Bronchial epithelial cell (primary cell): ENCODE results near the gene SLC9A5. TPM values are rescaled to one million over a fixed set of nuclear protein-coding genes. Genes with fewer than 3 reads are reported as not detected.

Source experiments
- DNase-seq: peaks from one replicate; pipeline ENCODE4 v3.0.0-alpha.2; 2010; ENCODE audit warnings: low read depth
- FAIRE-seq: peaks from 2 replicates; lab custom pipeline; 2011; peaks lifted over from hg19 to GRCh38; lab: Jason Lieb, UNC
- H3K27me3 ChIP-seq: 2 replicates; pipeline ENCODE4 v1.5.1; 2011; ENCODE audit warnings: low read length; ENCODE audit not compliant: control insufficient read depth, insufficient read depth
- H3K36me3 ChIP-seq: 2 replicates; pipeline ENCODE4 v1.5.1; 2011; ENCODE audit warnings: low read length; ENCODE audit not compliant: control insufficient read depth, insufficient read depth
- H3K4me3 ChIP-seq: 2 replicates; pipeline ENCODE4 v1.5.1; 2011; ENCODE audit warnings: mild to moderate bottlenecking, low read depth, low read length, control low read depth
- CTCF ChIP-seq: IDR thresholded peaks from 2 replicates; pipeline ENCODE4 v1.5.1; 2011; ENCODE audit warnings: mild to moderate bottlenecking, moderate library complexity, low read length, control low read depth, inconsistent platforms; ENCODE audit not compliant: insufficient read depth, severe bottlenecking
- total RNA-seq: library from RNA; depleted of rRNA; stranded (reverse); fragments of >200 nt; gene quantifications from 2 replicates; pipeline ENCODE4 v1.2.1, GENCODE V29; 2014

Gene SLC9A5
- total RNA-seq, 1 donor from 2014 or later: 0.26 TPM

DNA sequence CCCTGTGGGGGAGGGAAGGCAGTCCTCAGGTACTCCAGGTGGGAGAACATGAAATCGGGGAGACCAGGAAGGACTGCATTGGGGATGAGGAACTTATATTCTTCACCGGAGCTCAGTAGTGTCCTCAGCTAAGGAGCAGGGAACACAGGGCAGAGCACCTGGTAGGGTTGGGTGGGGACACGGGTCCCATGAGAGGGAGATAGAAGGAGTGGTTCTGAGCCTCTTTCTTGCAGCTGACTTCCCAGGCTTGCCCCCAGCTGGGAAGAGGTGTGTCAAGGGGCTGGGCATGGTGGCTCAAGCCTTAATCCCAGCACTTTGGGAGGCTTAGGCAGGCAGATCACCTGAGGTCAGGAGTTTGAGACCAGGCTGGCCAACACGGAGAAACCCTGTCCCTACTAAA lies 3.6 kb upstream of the SLC9A5 start:
- no peak for FAIRE-seq
- Histone ChIP-seq H3K27me3 (no peaks in the 10 kb centered on the region), H3K4me3 (no peak overlapping the region), H3K36me3 (no peaks in the 10 kb centered on the region)
- TF ChIP-seq CTCF: no peak
- DNase-seq: no peak

GRCh38 chr16:67245674-67246080 lies 3.1 kb upstream of the SLC9A5 start:
- DNase-seq (peak; percentile 32), FAIRE-seq (no peak)
- TF ChIP-seq CTCF: no peak
- Histone ChIP-seq H3K27me3 (no peaks in the 10 kb centered on the region), H3K36me3 (no peaks in the 10 kb centered on the region), H3K4me3 (peak overlapping the region; percentile 72)

DNA sequence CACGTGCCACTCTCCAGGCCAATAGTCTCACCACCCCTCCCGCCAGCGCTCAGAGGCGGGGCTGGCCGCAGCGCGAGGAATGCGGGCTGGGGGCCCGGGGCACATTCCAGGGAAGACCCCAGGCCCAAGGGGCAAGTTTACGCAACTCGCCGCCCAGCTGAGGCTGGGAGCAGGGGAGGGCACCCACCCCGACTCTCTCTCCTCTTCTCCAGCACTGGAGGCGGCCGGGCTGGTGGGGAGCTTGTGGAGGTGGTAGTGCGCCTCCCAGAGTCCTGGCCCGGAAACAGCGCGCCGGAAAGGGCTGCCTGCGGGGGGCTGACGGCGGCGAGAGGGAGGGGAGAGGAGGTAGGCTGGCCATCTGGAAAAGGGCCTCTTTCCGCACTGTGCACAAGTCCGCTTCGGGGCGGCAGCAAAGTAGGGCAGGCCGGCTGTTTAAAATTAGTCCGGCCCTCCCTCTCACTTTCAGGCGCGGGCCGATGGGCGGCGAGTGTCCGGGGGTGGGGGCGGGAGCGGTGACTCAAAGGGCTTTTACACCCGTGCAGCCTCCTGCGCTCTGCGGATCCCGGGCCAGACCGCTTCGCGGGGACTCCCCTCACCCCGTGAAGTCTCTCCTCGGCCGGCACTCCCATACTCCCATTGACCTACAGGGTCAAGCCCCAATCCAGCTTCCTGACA lies 2.6 kb upstream of the SLC9A5 start:
- no peak for DNase-seq
- peak; percentile 41 for TF ChIP-seq CTCF
- Histone ChIP-seq H3K36me3 (no peaks in the 10 kb centered on the region), H3K27me3 (no peaks in the 10 kb centered on the region), H3K4me3 (peak overlapping the region; percentile 72)
- FAIRE-seq: no peak

- DNase-seq: peak; percentile 81
- FAIRE-seq: no peak
- Histone ChIP-seq H3K4me3 (peak overlapping the region; percentile 72), H3K27me3 (no peaks in the 10 kb centered on the region), H3K36me3 (no peaks in the 10 kb centered on the region)
- TF ChIP-seq CTCF: peak; percentile 26
Observed at GRCh38 chr16:67246756-67247191, 2.0 kb upstream of the SLC9A5 start.

DNA sequence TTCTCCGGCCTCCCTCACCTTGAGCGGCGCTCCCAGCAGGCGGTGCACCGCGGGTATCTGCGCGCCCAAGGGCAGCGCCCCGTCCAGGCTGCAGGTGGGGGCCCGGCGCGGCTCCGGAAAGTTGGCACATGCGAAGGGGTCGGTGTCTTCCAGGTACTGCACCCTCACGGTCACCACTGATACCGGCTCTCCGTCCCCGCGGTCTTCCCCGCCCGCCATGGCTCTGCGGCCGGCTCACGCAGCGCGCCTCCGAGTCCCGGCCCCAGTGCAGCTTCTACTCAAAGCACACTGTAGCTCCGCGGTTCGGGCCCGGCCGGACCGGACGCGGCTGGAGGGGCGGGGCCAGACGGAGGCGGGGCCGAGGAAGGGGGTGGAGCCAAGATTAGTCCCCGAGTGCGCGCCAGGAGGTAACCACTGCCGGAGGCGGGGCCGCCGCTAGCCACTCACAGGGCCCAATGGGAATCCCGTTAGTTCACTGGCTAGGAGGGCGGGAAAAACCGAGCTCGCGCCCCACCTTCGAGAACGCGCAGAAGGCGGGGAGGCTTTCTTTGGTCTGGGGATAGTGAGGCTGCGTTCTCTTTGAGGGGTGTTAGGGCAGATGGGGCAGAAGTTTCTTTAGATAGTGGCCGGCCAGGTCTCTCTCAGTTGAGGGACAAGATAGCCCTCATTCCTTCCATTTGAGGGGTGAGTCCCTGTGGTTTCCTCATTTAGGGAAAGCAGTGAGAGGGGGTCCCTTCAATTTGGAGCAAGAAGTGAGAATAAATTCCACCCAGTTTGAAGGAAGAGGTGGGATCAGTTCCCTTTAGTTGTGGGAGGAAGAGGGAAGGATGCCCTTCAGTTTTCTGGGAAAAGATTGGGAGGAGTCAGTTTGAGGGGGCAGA lies 1.3 kb upstream of the SLC9A5 start, which contains the start of gene FHOD1:
FHOD1 (minus strand) TSS at position 290 of the 881 bp plus-strand sequence; CDS start at position 219, 71 bp downstream.
- H3K36me3 ChIP-seq: no peaks in the 10 kb centered on the region
- no peaks in the 10 kb centered on the region for H3K27me3 ChIP-seq
- DNase-seq (peak; percentile 87), FAIRE-seq (no peak)
- no peak for TF ChIP-seq CTCF
- peak within 1 kb of the TSS; percentile 72 for H3K4me3 ChIP-seq
